Stimulated activated CD4-positive, alpha-beta T cell treated with anti-CD3 and anti-CD28 coated beads, Interleukin-12 subunit alpha, Interleukin-12 subunit beta, amount 100 ng/mL, for 4 hours (primary cell): Measurements from ENCODE around the gene CFAP77.

Source experiments
- DNase-seq: peaks from one replicate; pipeline ENCODE4 v3.0.0-alpha.2; 2020

The CFAP77 gene

DNA sequence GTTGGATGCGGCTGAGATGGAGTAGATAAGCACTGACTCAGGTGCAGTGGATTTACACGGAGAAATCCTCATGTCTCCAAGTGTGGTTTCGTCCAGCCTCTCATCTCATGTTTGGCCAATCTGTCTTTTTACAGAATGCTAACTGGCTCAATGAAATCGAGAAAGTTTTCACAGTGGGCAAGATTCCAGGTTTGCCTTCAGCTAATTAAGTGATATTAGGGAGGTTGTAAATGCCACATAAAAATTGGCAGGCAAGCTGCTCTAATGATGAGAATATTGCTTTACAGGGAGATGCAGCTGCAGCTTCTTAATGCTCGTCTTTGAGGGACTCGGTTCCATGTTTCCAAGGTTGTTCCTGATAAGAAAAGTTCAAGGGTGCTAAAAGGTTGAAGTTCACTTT is 196.1 kb downstream of the CFAP77 start:
- no peak for DNase-seq

GRCh38 chr9:132609184-132609583 is 199.2 kb downstream of the CFAP77 start:
- DNase-seq, result no peak

GRCh38 chr9:132609829-132610228 is 199.8 kb downstream of the CFAP77 start:
- no peak for DNase-seq

DNA sequence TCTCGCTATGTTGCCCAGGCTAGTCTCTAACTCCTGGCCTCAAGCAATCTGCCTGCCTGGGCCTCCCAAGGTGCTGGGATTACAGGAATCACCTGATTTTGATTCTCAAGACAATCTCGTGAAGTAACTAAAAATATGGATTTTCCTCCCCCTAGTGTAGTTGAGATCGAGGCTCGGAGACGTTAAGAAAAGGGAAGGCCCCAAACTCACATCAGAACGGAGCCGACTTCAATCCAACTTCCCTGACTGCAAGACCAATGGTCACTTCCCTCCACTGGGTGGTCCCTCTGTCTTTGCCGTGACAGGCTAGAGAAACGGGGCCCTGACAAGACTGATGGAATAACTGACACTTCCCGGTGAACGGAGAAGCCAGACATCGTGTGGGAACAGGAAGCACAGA is 200.7 kb downstream of the CFAP77 start:
- no peak for DNase-seq

- no peak for DNase-seq
Observed at GRCh38 chr9:132614324-132614723, 204.3 kb downstream of the CFAP77 start.

DNA sequence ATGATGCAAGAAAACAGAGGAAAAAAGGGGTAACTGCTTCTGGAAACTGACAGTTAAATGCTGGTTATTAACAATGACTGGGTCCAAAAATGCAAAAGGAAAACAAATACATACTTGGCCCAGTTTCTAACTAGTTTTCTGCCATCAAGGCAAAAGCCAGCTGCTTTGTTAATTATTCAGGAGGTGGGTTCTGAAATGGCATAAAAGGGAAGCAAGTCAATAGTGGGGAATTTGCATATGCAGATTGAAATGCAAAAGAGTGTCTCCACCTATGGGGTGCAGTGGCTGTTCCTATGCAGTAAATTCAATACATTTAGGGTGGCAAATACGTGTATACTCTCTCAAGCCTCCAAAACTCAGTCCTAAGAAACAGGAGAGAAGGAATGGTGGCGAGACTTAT is 205.8 kb downstream of the CFAP77 start:
- no peak for DNase-seq

- DNase-seq, result no peak
Observed at GRCh38 chr9:132616725-132617124, 206.7 kb downstream of the CFAP77 start.

GRCh38 chr9:132622159-132622558 is 212.1 kb downstream of the CFAP77 start:
- DNase-seq, result no peak
